NCI-H146 (cell line): ENCODE results near the gene ACACA.

Source experiments
- DNase-seq: peaks from one replicate; lab custom pipeline; 2025; lab: John Stamatoyannopoulos, UW

The ACACA gene

DNA sequence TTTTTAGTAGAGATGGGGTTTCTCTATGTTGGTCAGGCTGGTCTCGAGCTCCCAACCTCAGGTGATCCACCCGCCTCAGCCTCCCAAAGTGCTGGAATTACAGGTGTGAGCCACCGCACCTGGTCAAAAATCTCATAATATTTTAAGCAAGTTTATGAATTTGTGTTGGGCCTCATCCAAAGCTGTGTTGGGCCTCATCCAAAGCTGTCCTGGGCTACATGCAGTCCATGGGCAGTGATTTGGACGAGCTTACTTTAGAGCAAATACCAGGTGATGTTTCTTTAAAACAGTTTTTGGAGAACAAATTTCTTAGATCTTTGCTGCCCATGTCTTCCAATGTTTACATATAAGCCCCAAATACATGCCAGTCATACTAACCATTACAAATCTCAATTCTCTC is 115.3 kb downstream of the ACACA start:
- no peak for DNase-seq

DNA sequence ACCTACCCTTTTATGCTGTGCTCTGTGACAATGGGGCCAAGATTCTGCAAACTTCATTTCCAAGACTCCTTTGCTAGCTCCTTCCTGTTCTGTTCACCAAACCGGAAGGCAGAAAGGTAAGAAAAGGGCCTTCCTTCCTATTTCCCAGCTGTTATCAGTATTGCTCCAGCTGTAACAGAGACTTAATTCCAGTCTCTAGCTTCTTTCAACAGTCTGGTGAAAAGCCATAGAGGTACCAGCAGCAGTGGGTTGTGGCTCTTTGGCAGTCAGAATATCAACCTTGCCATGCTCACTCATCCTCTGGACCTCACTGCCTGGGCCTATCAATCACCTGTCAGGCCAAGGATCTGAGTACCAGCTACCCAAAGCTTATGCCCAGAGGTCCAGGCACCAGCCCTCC is 120.2 kb downstream of the ACACA start:
- DNase-seq = no peak

DNA sequence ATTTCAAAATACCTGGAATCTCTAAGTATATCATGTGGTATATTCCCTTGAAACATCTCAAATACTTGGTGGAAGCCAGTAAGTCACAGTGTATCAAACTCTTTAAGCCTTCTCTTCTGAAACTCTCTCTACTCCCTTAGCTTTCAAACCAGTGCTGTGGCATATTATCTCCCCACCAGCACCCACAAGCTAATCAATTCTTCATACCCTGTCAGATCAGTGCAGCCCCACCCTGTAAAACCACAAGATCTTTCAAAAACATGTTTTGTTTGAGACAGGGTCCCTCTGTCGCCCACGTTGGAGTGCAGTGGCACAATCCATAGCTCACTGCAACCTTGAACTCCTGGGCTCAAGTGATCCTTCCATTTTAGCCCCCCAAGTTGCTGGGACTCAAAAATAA is 122.4 kb downstream of the ACACA start:
- no peak for DNase-seq

DNA sequence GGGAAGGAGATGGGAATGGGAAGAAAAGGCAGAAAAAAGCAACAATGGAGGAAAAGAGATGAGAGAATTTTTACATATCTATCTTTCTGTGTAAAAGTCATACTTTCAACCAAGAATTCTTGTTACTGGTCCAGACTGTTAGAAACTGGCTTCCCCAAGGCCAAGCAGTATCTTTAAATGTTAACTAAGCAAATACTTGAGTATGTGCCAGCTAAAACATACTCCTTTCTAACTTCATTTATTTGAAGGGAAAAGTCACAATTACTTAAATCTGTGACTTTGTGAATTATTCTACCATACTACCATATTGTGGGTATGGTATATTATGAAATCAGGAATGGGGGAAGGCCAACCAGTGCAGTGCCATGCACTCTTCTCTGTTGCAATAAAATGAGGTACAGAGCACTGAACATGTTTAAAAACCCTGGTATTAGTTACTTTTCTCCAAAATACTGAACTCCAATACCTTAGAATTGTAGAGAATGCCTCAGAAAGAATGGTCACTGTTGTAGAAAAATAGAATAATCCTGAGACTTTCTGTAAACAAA is 123.1 kb downstream of the ACACA start:
- no peak for DNase-seq

DNA sequence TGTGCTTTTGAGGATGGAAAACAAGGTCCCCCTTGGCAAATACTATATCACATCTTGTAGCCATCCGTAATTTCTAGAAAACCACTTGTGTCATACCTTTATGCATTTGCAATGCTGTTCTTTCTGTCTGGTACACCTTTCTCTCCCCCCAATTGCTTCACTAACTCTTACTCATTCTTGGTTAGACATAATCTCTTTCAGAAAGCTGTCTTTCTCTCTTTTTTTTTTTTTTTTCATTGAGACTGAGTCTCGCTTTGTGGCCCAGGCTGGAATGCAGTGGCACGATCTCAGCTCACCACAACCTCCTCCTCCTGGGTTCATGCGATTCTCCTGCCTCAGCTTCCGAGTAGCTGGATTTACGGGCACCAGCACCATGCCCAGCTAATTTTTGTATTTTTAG is 125.8 kb downstream of the ACACA start:
- DNase-seq = no peak

DNA sequence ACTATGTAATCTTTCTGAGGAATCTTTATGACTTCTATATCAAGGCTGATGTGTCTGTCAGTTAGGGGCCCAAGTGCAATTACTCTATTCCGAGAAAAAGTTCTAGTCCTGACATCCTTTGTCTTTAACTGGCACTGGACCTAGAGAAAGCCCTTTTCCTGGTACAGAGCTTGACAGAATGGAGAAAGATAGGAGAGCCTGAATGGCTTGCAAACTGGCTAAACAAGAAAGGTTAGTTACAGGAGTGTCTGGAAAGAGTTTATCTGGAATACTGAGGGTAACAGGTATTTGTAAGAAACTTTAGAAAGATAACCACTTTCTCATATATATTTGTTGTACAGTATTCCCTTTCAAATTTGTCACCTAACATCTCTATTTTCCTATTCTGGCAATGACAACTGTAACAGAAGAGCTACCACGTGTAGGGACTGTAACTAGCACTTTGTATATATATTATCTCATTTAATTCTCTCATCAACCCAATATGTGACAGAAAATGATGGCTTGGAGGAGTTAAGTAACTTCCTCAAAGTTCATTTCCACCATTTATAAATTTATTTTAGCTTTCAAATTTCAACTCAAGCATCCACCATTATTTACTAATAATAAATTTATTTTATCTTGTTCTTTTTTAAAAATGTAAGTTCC is 128.3 kb downstream of the ACACA start:
- DNase-seq = no peak

DNA sequence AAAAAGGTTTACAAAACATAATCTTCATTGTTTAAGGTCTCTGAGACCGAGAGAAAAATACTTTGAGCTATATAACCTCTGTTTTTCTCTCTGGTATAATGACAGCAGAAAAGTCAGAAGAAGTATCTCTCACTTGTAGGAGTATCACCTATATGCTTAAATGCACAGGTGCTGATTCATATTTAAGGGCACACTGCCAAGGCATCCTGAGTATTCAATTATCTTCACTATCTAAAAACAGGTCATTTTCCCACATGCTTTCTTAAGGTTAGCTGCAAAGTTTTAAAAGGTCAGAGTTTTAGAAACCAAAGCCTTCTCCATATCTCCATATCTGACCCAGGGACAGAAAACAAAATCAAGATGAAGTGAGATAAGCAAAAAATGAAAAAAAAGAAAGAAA is 130.2 kb downstream of the ACACA start:
- no peak for DNase-seq

DNA sequence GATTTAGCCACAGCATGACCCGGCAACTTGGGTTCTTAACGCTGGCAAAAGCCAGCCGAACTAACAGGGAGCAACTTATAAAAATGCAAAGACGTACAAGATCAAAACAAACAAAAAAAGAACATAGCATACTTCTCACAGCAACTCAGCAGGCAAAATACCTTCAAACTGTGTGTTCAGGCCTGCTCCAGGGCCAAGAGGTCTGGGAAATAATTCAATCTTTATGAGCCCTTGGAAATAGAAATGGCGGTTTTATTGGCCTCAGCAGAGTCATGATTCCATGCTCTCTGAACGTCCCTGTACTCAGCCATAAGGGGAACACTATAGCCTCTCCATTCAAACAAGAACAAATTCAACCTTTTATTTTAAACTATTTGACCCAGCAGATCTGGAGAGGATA is 132.2 kb downstream of the ACACA start:
- DNase-seq = no peak

DNA sequence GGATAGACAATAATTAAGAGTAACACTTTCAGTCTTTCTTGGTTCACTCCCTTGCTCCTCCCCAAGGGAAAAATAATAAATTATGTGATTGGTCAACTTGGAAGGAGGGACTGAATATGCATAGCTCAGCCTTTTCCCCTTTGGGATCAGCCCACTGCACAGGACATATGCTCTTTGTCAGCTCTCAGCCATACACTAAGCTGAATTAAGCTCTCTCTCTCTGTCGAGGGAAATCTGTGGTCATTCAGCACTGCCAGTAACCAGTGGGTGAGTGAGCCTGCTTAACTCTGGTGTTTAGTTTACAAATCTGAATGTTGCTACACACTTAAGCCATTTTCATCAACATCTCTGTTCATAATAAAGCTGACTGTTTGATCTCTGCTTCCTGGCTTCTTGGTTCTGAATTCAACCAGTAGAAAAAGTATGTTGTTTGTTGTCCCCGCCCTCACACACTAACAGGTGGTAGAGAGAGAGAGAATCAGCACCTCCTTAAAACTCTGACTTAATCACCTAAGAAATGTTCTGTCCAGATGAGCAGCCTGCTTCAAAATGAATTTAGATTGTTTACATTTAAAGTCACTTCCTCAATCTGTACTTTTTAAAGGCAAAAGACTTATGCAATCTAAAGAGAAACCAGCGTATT is 133.1 kb downstream of the ACACA start:
- no peak for DNase-seq

DNA sequence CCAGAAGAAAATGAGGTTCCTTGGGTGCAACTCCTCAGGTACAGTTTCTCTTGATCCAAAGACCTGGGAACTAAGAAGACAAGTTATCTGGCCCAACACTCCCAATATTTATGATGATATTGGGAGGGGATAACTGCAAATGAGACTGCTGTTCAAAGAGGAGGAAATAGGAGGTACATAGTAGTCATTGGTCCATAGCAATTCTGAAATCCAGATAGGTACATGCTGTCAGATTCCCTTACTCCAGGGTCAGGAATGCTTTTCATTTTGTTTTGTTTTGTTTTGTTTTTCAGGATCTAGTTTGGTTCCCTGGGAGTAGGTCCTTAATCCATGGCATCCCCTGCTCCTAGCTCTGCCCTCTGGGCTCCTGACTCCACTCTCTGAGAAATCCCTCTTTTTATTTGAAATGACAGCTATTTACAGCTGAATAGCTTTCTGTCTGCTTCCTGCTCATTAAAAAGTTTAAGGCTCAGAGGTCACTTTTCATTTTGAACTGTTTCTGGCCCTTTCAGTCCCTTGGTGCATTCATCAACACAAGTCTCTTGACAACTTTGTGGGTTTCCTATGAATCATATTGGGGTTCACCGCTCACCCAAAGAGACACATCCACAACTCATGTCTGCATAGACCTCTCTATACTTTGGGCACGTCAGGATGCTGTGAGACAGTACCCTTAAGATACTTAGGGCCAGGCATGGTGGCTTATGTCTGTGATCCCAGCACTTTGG is 141.0 kb downstream of the ACACA start:
- DNase-seq = no peak

DNA sequence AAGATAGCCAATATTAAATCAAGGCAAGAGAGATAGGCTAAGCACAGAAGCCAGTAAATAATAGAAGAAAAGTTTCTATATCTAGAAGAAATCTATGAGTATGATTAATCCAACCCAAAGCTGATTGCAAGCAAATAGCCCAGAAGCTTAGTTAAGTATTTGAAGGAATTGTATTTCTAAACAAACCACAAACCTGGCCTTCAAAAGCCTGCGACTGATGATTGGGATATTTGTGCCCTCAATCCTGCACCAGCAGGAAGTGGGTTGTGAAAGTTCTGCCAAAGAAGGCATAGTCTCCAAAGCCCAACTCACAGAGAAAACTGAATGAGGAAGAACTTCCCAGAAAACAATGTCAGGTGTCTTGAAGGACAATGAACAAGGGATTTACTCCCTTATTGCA is 145.3 kb downstream of the ACACA start:
- DNase-seq = no peak

DNA sequence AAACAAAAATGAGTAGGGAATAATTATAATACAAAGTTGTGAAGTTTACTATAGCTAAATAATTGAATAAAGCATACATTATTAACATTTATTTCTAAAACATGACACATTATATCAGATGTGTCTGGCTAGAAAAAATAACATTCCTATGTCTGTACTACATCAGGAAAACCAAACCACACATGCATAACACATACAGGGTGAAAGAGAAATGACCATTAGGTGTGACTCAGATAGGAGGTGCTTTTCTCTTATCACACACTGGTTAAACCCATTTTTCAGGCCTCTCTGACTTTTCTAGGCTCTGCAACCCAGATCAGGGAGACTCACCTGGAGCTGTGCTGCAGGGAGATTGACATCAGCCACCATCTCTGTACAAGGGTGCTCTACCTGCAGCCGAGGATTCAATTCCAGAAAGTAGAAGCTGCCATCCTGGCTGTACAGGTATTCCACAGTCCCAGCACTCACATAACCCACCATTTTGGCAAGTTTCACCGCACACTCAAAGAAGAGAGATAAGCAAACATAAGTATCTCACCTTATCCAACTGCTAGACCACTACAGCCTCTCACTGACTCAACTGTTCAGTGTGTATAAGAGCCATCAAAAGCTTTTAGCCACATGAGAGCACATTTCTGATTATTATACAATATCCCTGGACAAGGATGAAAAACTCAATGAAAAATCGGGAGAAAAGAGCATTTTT is 147.5 kb downstream of the ACACA start:
- no peak for DNase-seq

DNA sequence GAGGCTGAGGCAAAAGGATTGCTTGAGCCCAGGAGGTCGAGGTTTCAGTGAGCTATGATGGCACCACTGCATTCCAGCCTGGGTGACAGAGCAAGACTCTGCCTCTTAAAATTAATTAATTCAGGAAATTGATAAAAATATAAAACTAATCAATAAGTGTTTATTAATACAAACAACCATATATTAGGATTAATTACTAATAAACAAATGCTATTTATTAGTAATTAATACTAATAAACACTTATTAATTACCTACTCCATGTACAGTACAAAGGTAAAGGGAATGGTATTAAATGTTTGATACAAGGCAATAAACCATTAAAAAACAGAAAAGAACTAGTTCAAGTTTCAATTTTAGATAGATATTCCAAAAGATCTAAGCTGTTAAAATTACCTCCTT is 150.0 kb downstream of the ACACA start:
- no peak for DNase-seq

DNA sequence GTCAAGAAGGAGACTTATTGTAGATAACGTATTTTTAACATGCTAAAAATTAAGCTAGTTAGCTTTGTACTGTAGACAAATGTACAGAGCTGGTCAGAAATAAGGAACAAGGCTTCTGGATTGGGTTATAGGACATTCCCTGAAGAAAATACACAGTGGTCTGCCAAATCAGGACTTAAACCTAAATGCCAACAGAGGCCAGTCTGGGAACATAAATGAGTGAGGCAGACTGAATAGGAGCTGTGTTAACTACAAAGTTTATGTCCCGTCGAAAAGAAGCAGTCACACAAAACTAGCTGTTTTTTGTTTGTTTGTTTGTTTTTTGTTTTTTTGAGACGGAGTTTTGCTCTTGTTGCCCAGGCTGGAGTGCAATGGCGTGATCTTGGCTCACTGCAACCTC is 151.2 kb downstream of the ACACA start:
- no peak for DNase-seq

DNA sequence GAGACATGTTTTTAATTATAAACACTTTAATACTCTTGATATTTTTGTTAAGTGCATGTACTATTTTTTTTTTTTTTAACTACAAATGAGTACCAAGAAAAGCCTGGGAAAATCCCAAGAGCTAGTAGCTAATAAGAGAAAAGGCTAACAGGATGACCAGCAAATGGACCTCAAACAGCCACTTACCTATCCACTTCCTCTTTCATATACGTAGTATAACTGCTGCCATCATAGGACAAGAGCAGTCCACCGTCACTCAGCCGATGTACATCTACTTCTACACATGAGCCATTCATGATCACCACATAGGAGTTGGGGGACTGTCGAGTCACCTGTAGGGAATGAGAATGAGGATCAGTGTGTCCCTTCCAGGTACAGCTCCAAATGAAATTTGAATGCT is 158.8 kb downstream of the ACACA start:
- no peak for DNase-seq

DNA sequence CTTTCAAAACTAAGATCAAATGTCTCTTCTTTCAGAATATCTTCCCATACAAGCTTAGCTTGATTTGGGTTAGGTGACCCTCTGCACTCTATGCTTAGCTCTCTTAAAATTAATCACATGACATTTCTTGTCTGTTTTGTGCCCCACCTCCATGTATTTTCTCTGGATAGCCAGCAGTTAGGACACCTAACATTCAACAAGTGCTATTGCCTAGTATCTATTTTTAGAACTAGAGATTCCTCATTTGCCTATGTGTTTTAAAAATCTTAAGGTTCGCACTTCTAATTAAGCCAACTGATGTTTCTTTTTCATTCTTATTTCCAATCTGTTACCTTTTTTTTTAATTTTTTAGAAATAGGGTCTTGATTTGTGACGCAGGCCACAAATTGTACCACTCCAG is 160.6 kb downstream of the ACACA start:
- DNase-seq = no peak

DNA sequence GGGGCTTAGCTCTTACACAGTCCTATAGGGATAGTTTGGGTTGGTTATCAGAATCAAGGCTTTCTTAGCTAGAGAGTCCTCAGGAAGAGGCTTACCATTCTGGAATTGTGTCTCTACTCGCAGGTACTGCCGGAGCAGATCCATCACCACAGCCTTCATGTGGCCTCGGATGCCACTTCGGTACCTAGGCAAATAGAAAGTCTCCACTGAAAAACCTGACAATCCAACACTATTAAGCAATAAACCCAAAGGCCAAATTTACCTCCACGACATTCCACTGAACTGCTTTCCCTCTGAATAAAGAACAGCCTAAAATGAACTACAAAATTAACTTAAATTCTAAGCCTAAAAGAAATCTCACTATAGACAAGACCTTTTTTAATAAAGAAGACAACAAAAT is 166.3 kb downstream of the ACACA start:
- no peak for DNase-seq

DNA sequence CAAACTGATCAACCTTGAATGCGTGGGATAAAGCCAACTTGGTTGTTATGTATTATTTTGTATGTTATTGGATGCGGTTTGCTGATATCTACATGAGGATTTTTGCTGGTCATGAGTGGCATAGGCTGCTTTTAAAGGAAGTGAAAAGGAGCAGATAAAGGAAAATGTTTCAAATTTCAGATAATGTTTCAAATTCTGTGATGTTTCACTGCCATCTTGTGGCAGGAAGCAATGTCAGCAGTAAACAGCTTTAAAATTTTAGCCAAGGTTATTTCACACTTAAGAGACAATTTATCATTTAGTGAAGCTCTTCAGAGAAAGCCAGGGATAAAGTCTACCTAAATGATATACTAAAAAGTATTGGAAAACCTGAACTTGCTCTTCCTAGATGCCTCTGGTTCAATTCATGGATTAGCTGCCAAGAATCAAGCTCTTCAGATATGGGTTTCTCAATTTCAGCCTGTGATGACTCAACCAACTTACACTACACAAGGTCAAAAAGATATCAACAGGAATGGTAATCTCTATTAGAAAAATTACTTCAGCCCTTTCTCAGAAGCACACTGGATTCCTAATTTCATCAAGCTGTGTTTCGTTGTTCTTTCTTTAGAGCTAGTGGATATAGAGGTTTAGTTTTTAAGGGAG is 166.8 kb downstream of the ACACA start:
- no peak for DNase-seq

DNA sequence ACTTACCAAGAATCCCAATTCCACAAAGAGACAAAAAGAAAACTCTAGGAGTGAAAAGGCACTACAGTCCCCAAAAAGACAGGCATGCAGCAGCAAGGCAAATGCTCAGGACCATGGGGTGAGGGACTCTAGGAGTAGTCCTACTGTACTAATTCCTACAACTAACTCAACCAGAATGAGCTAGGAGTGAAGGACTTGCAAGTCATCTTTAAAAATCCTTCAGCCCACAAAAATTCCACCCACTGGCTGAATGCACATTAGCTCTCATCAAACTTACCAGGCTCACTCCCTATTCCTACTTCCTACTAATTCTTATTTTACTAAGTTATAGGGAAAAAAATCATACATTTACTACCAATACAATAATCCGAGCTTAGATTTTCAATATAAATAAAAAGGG is 172.5 kb downstream of the ACACA start:
- DNase-seq = no peak

DNA sequence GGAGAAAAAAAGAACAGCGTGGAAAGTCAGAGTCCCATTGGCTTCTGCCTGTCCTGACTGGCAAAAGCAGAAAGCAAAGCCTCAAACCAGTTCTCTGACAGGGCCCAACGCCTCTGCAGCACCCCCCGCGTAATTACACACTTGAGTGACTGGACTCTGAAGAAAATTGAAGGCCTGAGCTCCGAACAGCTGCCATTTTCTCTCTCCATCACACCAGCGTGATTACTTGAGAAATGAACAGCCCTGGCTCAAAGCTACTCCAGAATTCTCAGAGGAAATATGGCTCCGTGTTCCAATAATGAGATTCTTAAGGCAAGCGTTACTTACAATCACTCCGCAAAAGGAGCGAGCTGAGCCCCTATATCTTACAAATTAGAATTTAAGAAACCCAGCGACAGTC is 173.6 kb downstream of the ACACA start:
- no peak for DNase-seq

DNA sequence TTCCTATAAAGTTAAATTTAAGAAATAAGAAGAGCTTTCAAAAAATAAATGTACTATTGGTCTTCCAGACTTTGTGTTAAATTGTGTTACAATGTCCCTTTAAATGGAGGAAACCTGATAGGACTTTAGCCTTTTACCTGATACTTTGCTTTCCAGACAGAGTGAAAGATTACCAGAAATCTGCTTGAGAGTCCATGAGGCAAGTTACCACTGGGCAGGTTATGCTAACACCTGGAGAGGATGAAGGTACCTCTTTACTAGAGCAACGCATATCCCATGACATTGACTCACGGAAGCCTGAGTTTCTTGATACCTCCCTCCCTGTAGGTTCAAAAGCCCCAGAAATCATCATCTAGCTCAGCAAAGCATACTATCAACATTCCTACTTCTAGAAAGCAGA is 174.7 kb downstream of the ACACA start:
- DNase-seq = no peak

DNA sequence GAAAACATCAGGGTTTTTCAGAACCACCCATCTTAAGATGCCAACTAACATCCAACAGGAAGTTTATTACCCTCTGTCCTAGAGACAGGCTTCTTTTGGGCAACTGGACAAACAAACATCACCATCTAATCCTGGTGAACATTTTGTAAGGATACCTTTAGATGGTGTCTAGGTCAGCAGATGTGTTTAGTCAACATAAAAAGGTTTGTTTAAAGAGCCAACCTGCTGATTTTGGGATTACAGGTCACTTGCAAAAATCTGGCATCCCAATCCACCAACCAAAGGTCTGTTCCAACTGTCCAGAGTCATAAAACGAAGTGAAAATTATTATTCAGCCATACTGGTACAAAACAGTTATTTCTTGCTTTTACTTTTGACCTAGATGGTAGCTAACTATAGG is 176.0 kb downstream of the ACACA start:
- no peak for DNase-seq
